Fibroblast of upper back skin (primary cell): Measurements from ENCODE around the gene TEX12.

Experiments
- DNase-seq: peaks from one replicate; pipeline ENCODE4 v3.0.0-alpha.2; 2013

TEX12 gene

GRCh38 chr11:112215621-112216020 is 48.4 kb downstream of the TEX12 start:
- DNase-seq = no peak

GRCh38 chr11:112216561-112217105 is 49.5 kb downstream of the TEX12 start:
- DNase-seq = peak; percentile 22

DNA sequence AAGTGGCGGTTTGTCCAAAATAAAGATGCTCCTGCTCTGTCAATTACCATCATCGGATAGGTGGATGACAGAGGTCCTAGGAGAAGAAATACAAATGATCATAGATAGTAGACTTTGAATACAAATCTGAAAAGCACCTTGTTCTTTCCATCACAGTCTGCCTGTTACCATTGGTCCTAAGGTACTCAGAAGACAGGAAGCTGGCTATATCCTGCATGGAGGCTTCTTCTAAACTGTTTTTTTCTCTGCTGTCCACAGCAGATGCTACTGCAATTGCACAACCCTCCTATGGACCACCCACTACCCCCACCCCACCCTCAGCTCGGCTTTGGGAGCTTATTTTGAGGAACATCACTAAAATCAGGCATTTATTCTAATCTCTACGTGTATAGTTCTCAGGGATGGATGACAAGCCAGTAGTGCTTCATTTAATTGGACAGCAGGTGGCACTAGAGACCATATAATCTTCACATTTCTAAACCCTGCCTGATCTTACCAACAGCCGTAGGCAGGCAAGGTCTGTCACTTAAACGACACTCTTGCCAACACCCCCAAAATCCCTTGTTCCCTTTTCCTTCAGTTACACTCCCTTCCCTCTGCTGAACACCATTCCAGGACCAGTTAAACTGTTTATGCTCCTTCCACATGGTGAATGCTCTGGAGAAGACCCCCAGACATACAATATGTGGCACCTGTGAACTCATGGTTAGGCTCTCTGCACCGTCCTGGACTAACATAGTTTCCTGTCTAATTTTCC is 52.5 kb downstream of the TEX12 start:
- peak; percentile 75 for DNase-seq

- no peak for DNase-seq
Measured at GRCh38 chr11:112221274-112221835, 54.2 kb downstream of the TEX12 start.
